ENCODE measurements around the gene NFATC4. TPM values are rescaled to one million over a fixed set of nuclear protein-coding genes. Genes with fewer than 3 reads are reported as not detected.

The NFATC4 gene
- total RNA-seq, 1 donor from 2014 or later = 28.4 TPM

DNA sequence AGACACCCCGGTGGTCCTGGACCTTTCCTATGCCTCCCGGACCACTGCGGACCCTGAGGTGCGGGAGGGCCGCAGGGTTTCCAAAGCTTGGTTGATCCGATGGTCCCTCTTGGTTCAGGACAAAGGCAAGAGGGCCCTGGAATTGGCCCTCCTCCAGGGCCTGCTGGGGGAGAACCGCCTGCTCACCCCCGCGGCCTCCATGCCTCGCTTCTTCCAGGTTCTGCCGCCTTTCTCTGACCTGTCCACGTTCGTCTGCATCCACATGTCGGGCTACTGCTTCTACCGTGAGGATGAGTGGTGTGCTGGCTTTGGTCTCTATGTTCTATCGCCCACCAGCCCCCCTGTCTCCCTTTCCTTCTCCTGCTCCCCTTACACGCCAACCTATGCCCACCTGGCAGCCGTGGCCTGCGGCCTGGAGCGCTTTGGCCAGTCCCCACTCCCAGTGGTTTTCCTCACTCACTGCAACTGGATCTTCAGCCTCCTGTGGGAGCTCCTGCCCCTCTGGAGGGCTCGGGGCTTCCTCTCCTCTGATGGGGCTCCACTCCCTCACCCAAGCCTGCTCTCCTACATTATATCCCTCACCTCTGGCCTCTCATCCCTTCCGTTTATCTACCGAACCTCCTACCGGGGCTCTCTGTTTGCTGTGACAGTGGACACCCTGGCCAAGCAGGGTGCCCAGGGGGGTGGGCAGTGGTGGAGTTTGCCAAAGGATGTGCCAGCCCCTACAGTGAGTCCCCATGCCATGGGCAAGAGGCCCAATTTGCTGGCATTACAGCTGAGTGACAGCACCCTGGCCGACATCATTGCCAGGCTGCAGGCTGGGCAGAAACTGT, 47.7 kb downstream of the NFATC4 start:
- intact Hi-C loops (cut with DNase I) = no loop called here
- ATAC-seq = no peak
- DNase-seq (ENCODE audit: missing footprints) = no peak

DNA sequence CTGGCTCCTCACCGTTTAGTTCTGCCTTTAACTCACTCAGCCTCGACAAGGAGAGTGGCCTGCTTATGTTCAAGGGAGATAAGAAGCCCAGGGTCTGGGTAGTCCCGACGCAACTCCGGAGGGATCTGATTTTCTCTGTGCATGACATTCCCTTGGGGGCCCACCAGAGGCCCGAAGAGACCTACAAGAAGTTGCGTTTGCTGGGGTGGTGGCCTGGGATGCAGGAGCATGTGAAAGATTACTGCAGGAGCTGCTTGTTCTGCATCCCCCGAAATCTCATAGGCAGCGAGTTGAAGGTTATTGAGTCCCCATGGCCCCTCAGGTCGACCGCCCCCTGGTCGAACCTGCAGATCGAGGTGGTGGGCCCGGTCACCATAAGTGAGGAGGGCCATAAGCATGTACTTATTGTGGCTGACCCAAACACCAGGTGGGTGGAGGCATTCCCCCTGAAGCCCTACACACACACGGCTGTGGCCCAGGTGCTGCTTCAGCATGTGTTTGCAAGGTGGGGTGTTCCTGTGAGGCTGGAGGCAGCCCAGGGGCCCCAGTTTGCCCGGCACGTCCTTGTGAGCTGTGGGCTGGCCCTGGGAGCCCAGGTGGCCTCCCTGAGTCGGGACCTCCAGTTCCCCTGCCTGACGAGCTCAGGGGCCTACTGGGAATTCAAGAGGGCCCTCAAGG, 48.4 kb downstream of the NFATC4 start:
- no peak for DNase-seq (ENCODE audit: missing footprints)
- ATAC-seq = no peak
- intact Hi-C loops (cut with DNase I) = no loop called here

DNA sequence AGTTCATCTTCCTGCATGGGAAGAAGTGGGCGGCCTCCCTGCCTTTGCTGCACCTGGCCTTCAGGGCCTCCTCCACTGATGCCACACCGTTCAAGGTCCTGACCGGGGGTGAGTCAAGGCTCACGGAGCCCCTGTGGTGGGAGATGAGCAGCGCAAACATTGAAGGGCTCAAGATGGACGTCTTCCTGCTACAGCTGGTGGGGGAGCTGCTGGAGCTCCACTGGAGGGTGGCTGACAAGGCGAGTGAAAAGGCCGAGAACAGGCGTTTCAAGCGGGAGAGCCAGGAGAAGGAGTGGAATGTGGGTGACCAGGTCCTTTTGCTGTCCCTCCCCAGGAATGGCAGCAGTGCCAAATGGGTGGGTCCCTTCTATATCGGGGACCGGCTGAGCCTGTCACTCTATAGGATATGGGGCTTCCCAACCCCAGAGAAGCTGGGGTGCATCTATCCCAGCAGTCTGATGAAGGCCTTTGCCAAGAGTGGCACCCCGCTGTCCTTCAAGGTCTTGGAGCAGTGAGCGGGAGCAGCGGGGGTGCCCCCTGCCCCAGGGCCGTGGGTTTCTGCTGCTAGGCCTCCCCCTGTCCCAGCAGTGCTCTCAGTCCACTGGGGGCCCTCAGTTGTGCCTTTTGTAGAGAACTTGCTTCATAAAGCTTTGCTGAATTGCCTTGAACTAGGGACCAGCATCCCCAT, 49.1 kb downstream of the NFATC4 start:
- ATAC-seq = no peak
- no peak for DNase-seq (ENCODE audit: missing footprints)
- intact Hi-C loops (cut with DNase I) = no loop called here

DNA sequence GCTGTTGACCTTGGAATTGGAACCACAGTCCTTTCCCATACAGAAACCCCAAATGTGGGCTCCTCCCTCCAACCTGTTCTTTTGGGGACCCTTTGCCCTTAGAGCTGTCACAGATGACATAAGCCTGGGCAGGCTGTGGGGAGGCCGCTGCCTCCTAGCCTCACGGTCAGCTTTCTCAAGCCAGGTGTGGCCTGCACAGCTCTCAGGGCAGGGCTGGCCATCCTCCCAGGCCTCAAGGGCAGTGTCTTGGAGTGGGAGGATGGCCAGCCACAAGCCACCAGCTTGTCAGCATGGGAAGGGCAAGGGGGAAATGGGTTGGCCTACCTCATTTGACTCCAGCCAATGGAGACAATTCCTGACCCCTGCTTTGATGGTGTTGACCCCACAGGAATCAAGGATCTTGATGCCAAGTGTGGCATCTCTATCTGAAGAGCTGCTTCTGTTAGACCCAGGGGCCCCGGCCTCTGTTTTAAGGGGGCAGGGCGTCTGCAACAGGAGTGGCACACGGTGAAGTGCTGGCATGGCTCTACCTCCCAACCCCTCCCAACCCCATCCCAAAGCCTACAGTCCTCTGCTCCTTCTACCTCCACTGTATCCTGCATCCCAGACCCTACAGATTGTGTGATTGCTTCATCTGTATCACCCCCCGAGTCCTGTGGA, 50.0 kb downstream of the NFATC4 start:
- intact Hi-C loops (cut with DNase I) = no loop called here
- ATAC-seq (no peak), DNase-seq (ENCODE audit: missing footprints) (no peak)

DNA sequence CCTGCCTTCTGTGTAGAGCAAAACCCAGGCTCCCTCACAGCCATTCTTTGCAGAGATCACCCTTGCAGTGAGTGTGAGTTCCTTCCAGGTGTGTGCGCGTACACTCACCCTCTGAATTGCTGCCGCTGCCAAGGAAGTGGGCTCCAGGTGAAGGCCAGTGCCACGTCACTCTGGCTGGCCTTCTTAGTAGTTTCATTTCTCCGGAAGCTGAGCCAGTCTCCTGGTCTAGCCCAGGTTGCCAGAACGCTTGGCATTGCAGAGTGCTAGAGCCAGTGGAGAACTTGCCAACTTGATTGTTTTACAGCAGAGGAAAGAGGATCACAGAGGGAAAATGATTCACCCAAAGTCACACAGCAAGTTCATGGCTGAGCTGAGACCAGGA, 50.5 kb downstream of the NFATC4 start:
- DNase-seq (ENCODE audit: missing footprints) = no peak
- intact Hi-C loops (cut with DNase I) = no loop called here
- no peak for ATAC-seq

DNA sequence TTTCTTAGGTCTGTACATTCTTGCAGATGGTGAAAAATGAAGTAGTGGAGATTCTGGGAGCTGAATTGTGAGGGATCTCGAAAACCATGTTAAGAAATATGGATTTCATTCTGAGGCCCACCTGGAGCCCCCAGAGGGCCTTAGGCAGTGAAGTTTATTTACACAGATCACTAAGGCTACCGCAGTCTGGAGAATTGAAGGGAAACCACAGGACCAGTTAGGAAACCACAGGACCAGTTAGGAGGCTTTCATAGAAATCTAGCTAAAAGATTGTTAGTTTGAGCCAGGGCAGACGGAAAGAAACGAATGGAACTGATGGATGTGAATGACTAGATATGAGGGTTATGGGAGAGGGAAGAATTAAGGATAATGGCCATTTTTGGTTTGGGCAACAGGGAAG, 54.3 kb downstream of the NFATC4 start:
- ATAC-seq (no peak), DNase-seq (ENCODE audit: missing footprints) (no peak)
- intact Hi-C loops (cut with DNase I) = no loop called here

DNA sequence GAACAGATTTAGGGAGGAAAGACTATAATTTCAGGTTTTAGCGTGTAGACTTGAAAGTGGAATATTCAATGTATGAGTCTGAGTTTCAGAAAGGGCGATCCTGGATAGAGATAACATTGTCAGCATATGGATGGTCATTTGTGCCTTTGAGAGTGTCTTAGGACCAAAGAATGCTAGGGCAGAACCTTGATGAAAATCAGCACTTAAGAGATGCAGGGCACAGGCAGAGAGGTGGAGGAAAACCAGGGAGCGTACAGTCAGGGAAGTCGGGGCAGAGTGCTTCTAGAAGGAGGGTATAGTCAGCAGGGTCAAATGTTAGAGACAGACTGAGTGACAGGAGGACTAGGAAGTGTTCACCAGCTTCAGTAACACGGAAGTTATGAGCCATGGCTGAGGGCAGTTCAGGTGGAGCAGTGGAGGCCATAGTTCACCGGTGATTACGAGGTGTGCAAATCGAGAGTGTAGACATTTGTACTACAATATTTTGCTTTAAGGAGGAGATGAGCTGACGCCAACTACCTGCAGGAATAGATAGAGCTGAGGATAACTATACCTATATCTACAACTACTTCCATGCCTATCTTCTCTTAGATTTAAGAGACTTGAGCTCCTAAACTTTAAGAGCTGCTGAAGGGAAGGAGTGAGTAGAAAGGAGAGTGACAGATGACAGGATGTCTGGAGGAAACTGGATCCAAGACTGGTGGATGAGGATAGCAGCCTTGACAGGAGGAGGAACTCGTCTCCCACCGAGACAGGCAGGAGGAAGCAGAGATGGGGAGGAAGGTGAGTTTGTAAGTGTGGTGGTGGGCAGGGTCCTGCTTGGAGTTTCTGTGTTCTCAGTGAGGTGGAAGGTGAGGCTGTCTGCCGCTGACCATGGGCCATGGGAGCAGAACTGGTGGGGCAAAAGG, 55.0 kb downstream of the NFATC4 start:
- ATAC-seq = no peak
- intact Hi-C loops (cut with DNase I) = no loop called here
- DNase-seq (ENCODE audit: missing footprints) = no peak

DNA sequence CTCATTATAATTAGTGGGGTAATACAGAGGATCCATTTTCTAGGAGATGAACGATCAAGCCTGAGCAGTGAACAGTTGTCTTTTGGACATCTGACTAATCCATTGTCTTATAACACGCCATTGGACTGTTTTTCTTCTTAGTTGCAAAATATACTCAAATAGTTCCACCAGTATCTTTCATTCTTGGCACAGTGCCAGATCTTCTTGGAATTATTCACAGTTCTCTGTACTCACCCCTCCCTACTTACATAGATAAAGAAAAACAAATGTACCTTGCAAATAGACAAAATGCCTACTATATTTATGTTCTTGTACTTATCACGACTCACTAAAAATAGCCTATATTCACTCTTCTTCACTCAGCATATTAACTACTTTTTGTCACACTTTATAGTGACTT, 57.7 kb downstream of the NFATC4 start:
- ATAC-seq (no peak), DNase-seq (ENCODE audit: missing footprints) (no peak)
- intact Hi-C loops (cut with DNase I) = no loop called here

DNA sequence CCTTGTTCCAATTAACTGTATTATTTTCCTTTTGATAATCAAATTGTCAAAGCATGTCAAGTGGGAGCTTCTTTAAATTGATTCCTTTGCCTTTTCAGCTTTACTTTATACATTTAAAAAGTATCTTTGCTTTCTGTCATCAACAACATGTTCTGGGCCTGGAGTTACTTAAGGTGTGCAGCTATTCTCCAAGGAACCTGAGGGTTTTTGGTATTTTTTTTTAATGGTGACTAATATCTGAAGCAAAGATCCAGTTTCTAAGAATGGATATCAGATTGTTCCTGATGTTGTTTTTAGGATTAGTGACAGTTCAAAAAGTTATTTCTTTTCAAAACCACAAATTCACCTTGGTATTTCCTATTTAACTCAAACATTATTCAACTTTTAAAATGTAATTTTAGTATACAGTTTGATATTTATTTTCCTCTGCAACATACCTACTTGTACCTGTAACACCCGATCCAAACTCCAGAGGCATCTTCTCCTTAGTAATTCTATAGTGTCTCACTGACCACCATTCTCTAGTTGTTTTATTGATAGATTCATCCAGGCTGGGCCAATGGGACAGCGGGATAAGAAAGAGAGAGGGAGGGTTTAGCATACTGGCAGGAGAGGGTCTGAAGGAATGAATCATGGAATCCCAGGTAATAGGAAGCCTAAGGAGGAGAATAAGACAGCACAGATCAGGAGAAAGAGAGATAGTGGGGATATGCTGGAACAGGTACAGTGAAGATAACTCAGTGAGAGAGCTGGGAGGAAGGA, 58.3 kb downstream of the NFATC4 start:
- DNase-seq (ENCODE audit: missing footprints) (no peak), ATAC-seq (no peak)
- intact Hi-C loops (cut with DNase I) = no loop called here

DNA sequence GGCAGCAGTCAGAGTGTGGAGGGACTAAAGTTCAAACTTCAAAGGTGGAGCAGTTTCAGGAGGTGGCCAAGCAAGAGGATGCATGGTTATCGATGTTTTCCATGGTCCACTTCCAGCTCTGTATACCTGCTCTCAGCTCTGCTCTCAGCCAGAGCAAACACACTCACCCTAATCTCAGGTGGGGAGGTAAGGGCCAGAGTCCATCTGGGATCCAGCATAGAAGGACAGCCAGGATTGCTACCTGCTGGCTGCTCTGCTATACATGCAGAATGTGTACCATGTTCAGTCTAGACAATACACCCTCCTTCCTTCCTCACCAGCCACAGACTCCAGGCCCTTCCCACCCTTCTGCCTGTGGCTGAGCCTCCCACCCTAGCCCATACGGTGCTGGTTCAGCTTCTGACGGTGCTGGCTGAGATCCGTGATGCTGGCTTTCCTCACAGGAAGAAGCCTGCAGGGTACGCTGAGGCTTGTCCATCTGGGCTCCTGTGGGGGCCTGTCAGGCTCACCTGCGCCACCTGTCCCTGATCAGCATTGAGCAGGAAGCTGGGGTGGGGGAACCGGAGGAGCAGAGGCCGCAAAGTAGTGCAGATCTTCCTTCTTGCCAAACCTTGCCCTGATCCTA, 59.0 kb downstream of the NFATC4 start:
- no peak for DNase-seq (ENCODE audit: missing footprints)
- no peak for ATAC-seq
- intact Hi-C loops (cut with DNase I) = no loop called here

DNA sequence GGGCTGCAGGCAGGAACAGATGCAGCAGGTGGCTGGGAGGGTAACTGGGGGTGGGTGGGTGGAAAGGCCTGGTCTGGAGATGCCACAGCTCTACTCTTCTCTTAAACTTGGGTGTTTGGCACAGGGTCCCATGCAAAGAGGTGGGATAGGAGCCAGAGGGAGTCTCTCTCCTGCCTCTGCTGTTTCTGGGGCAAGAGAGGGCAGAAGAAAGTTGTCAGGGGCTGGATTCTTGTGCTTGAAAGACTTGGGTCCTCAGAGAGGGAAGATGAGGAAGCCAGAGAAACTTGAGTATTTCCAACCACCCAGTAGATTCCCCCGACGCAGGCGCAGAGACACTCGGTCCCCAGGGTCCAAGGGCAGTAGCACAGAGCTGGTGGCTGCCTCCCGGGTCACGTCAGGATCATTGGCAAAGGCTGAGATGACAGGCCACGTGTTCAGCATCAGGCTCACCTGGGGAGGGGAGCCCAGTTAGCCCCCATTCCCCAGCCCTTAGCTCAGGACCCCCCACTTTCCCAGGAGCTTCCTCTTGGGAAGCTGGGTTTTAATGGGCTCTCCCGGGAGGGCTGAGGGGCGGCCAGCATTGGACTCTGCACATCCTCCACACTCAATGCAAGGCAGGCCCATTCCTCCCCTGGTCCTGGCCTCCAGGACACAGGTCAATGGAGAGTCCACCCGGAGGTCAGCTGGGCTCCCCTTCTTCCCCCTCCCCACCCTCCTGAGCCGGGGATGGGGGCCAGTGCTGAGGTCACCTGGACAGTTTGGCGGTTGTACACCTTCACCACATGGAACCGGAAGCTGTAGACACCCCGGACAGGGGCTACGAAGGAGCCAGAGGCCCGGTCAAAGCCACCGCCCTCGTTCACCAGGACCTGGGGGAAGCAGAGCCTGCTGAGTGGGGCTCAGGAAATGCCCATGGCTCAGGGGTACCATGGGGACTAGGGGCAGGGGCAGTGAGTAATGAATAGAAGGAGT, 59.8 kb downstream of the NFATC4 start:
- intact Hi-C loops (cut with DNase I) = no loop called here
- ATAC-seq (no peak), DNase-seq (ENCODE audit: missing footprints) (no peak)

DNA sequence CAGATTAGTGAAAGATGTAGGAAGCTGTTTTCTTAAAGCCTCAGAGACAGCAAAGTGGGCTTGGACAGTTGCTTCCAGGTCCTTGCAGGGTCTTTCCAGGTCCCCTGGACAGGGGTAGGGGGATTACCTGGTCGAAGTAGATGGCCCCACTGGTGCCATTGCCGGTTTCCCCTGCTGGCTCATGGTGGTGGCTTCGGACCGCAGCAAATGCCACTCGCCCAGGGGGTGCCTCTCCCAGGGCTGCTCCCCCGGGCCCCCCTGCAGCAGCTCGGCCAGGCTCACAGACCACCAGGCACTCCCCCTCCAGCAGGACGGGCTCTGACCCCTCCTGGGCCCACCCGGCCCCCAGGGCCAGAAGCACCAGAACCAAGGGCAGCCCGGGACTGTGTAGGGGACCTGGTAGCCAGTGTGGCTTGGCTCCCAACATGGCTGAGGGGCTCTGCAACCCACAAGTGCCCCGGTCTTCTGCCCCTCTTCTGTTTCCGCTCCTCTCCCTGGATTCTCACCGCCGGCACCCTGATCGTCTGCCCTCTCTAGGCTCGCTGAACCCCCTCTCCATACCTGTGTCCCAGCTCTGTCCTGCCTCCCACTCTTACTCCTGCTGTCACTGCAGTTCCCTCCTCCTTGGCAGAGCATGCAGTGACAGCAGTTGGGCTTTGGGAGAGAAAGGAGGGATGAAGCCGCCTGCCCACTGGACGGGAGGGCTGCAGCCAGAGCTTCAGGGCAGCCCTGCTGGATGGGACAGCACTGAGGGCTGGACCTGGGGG, 60.8 kb downstream of the NFATC4 start:
- no peak for DNase-seq (ENCODE audit: missing footprints)

More for the DNA sequence above, 60.8 kb downstream of the NFATC4 start:
- intact Hi-C loops (cut with DNase I) = no loop called here
- ATAC-seq = no peak

Data from Right ventricle myocardium inferior (tissue), 1 donor.